ENCODE data around the gene PDCL2. TPM values are rescaled to one million over a fixed set of nuclear protein-coding genes. Genes with fewer than 3 reads are reported as not detected.

PDCL2 gene
- total and polyA plus RNA-seq, 2 of the 8 experiments (the other 6 are each of a cell fraction or from before 2014, with no cell fraction given), result not detected

DNA sequence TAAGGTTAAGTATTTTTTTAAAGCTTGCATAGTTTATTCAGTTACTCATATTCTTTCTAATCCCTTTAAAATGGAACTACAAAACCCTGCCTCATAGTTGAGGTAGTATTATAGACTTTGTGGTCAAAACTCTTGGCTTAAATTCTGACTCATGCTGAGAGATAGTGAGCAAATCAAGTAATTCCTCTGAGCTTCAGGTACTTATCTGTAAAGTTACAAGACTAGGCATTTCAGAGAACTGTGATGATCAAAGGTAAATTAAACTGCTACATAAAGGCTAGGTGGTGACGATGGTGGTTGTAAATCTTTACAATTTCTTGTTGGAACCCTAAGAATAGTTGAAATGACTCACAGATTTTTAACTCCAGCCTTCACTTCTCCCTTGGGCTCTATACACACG lies 42.2 kb downstream of the PDCL2 start:
- no peak overlapping the region for H4K8ac ChIP-seq (ENCODE audit: extremely low read depth, insufficient read depth, low read length)
- H2AFZ ChIP-seq (ENCODE audit: low read length), result no peak overlapping the region
- CTCF ChIA-PET (ENCODE audit: partially characterized antibody), result no interaction called here
- FAIRE-seq, result no peak
- H2BK15ac ChIP-seq (ENCODE audit: low read length), result no peak overlapping the region
- no peak overlapping the region for H2BK20ac ChIP-seq (ENCODE audit: low read length)
- no peak overlapping the region for H3K18ac ChIP-seq (ENCODE audit: extremely low read depth, low read length)
- H3K4me2 ChIP-seq (ENCODE audit: insufficient read depth in 1 of 2, low read depth in 2 of 2, low read length in 2 of 2), result no peak overlapping the region
- no peaks in the 10 kb centered on the region for H3K9me3 ChIP-seq (ENCODE audit: insufficient read depth in 2 of 2, low read depth in 1 of 2, low read length in 1 of 2)
- no peak overlapping the region for H3K23ac ChIP-seq (ENCODE audit: insufficient read length)
- H3K27ac ChIP-seq (ENCODE audit: low read depth, low read length), result no peak overlapping the region
- no peak overlapping the region for H2BK5ac ChIP-seq (ENCODE audit: low read depth, low read length)
- no peaks in the 10 kb centered on the region for H4K20me1 ChIP-seq (replicated peaks in 1 of 2; ENCODE audit: control insufficient read depth in 1 of 2, insufficient read depth in 2 of 2, low read length in 2 of 2)
- H3K79me1 ChIP-seq (ENCODE audit: low read depth, low read length), result no peaks in the 10 kb centered on the region; the same call in 1 of the 2 replicates
- H3K23me2 ChIP-seq (ENCODE audit: low read depth, low read length), result peaks cover 5% of the 10 kb centered on the region; the same call in 1 of the 2 replicates
- no peaks in the 10 kb centered on the region for H3K36me3 ChIP-seq (ENCODE audit: control insufficient read depth in 2 of 4, insufficient read depth in 4 of 4, low read length in 3 of 4)
- no peak overlapping the region for H3K56ac ChIP-seq (replicated peaks; ENCODE audit: insufficient read length, low read depth, low read length)
- no peak overlapping the region for H2BK12ac ChIP-seq (ENCODE audit: low read depth, low read length)
- POLR2A ChIA-PET (ENCODE audit: partially characterized antibody), result no interaction called here
- H3K27me3 ChIP-seq (replicated peaks in 1 of 4; ENCODE audit: control insufficient read depth in 3 of 4, extremely low read depth in 1 of 4, insufficient read depth in 3 of 4, low read length in 3 of 4), result no peaks in the 10 kb centered on the region
- H3K9ac ChIP-seq (replicated peaks in 1 of 4; ENCODE audit: extremely low read depth in 1 of 4, low read depth in 3 of 4, low read length in 3 of 4), result no peak overlapping the region
- H3K79me2 ChIP-seq (ENCODE audit: control insufficient read depth in 1 of 2, insufficient read depth in 2 of 2, low read length in 2 of 2), result peaks cover 0 to 7% of the 10 kb centered on the region in 2 experiments; a peak in 2 of 4 replicates
- H2BK120ac ChIP-seq (replicated peaks; ENCODE audit: low read depth, low read length), result no peak overlapping the region
- no peak overlapping the region for H4K91ac ChIP-seq (replicated peaks; ENCODE audit: insufficient read length, low read length)
- WGBS, 2 experiments (ENCODE audit: extremely low coverage in 1 of 2, insufficient coverage in 1 of 2, insufficient read length in 1 of 2, insufficient replicate concordance in 2 of 2, low coverage in 1 of 2, low lambda C conversion rate in 2 of 2, missing lambda C conversion rate in 1 of 2), result 81% methylated on average over 2 of the region's 2 CpGs; no CpG with 5 or more reads in 1 of the 2 experiments
- no peak overlapping the region for H3K4ac ChIP-seq (replicated peaks; ENCODE audit: insufficient read length, low read depth, low read length)
- H3K4me1 ChIP-seq (replicated peaks in 1 of 4; ENCODE audit: control insufficient read depth in 3 of 4, insufficient read depth in 4 of 4, low read length in 3 of 4), result peaks cover 4 to 11% (median 8%) of the 10 kb centered on the region in 4 experiments; a peak in 5 of 7 replicates
- H4K5ac ChIP-seq (ENCODE audit: insufficient read length, low read depth, low read length), result no peak overlapping the region
- H3K4me3 ChIP-seq (ENCODE audit: extremely low read depth in 1 of 4, insufficient read depth in 2 of 4, low read depth in 3 of 4, low read length in 4 of 4), result no peak overlapping the region
- no peak for DNase-seq (ENCODE audit: low read depth in 1 of 2, low spot score in 2 of 2)
- H2AK5ac ChIP-seq (ENCODE audit: low read depth, low read length), result no peak overlapping the region
- no peak overlapping the region for H3K14ac ChIP-seq (ENCODE audit: insufficient read length)
- TF ChIP-seq KDM5A (IDR thresholded peaks at IDR 0.05; ENCODE audit: low read length) (no peak), SAP30 (IDR thresholded peaks at IDR 0.05; ENCODE audit: insufficient read depth, insufficient replicate concordance, low read length) (no peak), KDM1A (IDR thresholded peaks at IDR 0.05; ENCODE audit: borderline replicate concordance, low read length) (no peak), RBBP5 (IDR thresholded peaks at IDR 0.05; ENCODE audit: borderline replicate concordance, low read depth, low read length) (no peak), ZNF274 (IDR thresholded peaks at IDR 0.05; ENCODE audit: borderline replicate concordance, extremely low read depth, low read length) (no peak), YY1 (IDR thresholded peaks at IDR 0.05; ENCODE audit: low read depth, low read length) (no peak), HDAC2 (IDR thresholded peaks at IDR 0.05; ENCODE audit: borderline replicate concordance in 1 of 2, low read depth in 2 of 2, low read length in 2 of 2) (no peak), ASH2L (IDR thresholded peaks at IDR 0.05; ENCODE audit: low read length) (no peak), TAF1 (IDR thresholded peaks at IDR 0.05; ENCODE audit: low read depth, low read length) (no peak), TBP (IDR thresholded peaks at IDR 0.05; ENCODE audit: low read depth, low read length) (no peak), CHD2 (IDR thresholded peaks at IDR 0.05; ENCODE audit: low read length) (no peak), TAF7 (optimal IDR thresholded peaks at IDR 0.05; ENCODE audit: borderline replicate concordance, low read depth, low read length) (no peak), EGR1 (IDR thresholded peaks at IDR 0.05; ENCODE audit: borderline replicate concordance, low read depth, low read length) (no peak), NANOG (IDR thresholded peaks at IDR 0.05; ENCODE audit: insufficient read depth, low read depth, low read length, poor library complexity, severe bottlenecking) (no peak), NRF1 (IDR thresholded peaks at IDR 0.05; ENCODE audit: low read depth, low read length) (no peak)

Measured in H1 (cell line).